GM12875 (cell line): ENCODE measurements around the gene SPAG5.

Source experiments
- H3K4me3 ChIP-seq: one replicate; pipeline ENCODE4 v1.5.1; 2011; ENCODE audit warnings: low read depth, low read length, control low read depth
- TF ChIP-seq, protein P1 (sequence below): IDR thresholded peaks from 2 replicates; pipeline ENCODE4 v1.5.1; 2011; ENCODE audit warnings: low read depth, mild to moderate bottlenecking, control low read depth, inconsistent platforms, low read length, moderate library complexity, borderline replicate concordance; ENCODE audit not compliant: insufficient read depth

Gene SPAG5

DNA sequence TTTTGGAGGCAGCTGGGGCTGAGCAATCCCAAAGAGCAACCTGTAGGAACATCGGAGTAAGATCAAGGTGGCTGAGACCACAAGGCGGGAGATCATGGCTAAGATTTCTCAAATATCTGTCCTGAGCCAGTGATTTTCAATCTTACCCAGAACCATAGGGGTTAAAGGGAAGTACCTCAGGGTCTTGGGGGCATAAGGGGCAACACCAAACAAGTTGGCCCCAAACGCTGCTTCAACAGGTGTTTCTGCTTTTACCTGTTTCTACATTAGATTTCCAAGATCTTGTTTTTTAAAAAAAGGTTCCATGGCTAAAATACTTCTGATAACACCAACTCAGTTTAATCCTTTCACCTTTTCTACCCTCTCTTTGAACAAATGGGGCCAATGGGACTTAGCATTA is 43.8 kb downstream of the SPAG5 start:
- no peak overlapping the region for H3K4me3 ChIP-seq

DNA sequence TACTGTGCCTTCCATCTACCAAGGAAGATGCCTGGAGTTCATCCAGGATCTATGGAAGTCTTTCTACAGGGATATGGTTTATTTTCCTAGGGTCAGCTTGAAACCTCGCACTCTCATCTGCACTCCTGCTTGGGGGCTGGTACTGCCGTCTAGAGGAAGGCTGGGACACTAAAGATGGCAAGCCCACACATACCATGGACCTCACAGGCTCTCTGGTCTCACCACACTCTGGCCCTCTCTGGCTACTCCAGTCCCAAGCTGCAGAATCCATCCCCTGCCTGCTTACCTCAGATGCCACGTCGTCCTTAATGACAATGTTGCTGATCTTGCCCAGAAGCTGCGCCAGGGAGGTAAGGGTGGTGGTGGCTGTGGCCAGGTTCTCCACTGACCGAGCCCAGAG is 44.3 kb downstream of the SPAG5 start:
- no peak overlapping the region for H3K4me3 ChIP-seq
- TF ChIP-seq, protein P1, sequence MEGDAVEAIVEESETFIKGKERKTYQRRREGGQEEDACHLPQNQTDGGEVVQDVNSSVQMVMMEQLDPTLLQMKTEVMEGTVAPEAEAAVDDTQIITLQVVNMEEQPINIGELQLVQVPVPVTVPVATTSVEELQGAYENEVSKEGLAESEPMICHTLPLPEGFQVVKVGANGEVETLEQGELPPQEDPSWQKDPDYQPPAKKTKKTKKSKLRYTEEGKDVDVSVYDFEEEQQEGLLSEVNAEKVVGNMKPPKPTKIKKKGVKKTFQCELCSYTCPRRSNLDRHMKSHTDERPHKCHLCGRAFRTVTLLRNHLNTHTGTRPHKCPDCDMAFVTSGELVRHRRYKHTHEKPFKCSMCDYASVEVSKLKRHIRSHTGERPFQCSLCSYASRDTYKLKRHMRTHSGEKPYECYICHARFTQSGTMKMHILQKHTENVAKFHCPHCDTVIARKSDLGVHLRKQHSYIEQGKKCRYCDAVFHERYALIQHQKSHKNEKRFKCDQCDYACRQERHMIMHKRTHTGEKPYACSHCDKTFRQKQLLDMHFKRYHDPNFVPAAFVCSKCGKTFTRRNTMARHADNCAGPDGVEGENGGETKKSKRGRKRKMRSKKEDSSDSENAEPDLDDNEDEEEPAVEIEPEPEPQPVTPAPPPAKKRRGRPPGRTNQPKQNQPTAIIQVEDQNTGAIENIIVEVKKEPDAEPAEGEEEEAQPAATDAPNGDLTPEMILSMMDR = no peak

More for the DNA sequence above, 43.8 kb downstream of the SPAG5 start:
- TF ChIP-seq, protein P1 = no peak

DNA sequence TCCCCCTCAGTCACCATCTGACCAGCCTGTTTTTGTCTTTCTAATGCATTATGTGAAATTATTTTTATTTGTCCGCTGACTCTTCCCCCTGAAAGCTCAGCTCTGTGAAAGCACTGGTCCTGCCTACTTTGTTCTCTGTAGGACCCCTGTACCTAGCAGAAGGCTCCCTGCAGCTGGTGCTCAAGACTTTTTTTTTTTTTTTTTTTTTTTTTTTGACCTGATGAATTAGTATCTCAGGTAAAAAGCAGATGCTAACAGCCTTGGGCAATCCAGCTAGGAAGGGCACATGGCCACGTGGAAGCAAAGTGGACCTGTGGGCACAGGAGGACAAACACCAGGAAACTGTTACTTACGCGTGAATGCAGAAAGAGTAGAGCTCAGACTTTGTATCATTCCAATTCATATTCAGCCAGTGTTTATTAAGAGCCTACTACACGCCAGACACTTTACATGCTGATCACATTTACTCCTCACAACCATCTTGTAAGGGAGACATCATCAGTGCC is 45.8 kb downstream of the SPAG5 start:
- no peak overlapping the region for H3K4me3 ChIP-seq
- TF ChIP-seq, protein P1 = no peak

DNA sequence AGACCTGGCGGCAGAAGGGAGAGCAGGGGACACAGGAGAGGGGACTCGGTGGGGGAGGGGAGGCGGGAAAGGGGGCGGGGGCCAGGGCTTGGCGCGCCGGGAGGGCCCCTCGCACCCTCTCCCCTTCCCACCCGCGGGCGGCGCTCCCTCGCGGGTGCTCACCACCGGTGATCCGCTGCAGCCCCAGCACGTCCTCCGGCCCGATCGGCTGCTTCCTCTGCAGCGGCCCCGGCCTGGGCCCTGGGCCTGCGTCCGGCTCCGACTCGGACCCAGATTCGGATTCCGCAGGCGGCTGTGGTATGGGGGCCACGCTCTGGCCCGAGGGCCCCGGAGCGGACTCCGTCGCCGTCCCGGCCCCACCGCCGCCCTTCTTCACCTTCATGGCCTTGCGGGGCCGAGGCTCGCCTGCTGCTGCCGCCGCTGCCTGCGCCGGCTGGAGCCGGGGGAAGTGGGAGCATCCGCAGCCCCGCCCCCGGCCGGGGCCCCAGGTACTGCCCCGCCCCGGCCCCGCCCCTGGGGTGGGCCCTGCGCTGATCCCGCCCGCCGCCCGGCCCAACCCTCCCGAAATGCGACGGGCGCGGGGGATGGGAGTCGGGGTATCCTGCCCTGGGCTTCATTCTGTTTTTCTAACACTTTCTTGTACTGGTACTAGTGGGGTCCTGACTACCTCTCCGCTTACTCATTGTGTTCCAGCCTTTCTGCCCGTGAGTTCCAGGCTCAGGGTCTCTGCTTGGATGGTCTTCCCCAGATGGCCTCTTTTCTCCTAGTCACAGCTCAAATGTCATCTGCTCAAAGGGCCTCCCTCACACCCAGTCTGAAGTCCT is 46.4 kb downstream of the SPAG5 start, which contains the start of gene UNC119:
UNC119 (minus strand) TSS at position 449 of the 824 bp plus-strand sequence; CDS start at position 382, 67 bp downstream.
- TF ChIP-seq, protein P1 = no peak

DNA sequence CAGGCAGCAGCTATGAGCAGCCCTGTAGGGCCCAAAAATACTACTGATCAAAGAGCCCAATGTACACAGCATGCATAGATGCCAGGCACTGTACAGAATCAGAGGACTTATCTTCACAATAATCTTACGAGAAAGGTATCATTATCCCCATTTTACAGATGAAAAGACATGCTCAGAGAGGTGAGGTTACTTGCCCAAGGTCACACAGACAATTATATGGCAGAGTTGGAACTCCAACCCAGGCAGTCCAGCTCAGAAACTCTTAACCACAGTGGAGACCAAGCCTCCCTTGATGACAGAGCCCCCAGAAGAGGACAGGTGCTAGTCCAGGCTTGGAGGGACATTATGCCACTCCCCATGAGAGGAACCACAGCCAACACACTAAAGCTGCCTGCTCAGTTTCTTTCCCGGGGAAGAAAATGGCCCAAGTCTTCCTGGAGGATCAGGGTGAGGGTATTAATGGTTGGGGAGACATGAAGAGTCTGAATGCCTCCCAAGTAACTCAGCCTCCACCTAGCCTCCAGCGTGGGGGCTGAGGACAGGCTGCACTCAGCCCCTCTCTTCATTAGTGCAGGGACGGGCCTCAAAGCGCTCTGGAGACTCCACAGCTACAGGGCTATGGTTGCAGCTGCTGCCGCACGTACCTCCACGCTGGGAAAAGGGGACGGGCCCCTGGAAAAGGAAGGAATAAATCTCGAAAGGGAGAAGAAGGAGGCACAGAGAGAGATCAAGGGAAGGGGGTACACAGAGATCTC is 47.2 kb downstream of the SPAG5 start:
- TF ChIP-seq, protein P1 = no peak
- H3K4me3 ChIP-seq = peak overlapping the region; percentile 87

More for the DNA sequence above, 46.4 kb downstream of the SPAG5 start, which contains the start of gene UNC119:
- H3K4me3 ChIP-seq = peak within 1 kb of the TSS; percentile 87

DNA sequence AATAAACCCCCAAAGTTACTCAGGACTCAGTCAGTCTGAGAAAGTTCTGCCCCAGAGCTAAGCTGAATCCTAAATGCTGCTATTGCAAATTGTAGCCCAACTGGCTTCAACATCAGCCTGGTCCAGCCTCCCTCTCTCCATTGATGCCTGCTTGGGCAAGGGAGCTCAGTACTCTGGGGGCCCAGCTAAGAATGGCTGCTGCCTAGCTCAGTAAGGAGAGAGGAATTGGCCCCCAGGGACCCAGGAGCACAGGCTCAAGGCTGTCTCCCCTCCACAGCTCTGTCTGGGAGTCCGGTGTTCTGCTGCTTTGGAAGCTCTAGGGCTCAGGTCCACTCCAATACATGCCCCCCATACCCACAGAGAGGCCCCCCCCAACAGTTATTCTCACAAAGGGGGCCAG is 48.0 kb downstream of the SPAG5 start:
- TF ChIP-seq, protein P1 = no peak
- peak overlapping the region; percentile 6 for H3K4me3 ChIP-seq
